GM13976 (cell line): ENCODE results near the gene KRT74.

ENCODE experiments used
- DNase-seq: peaks from one replicate; pipeline ENCODE4 v3.0.0; 2012; ENCODE audit warnings: low spot score
- CTCF ChIP-seq: IDR thresholded peaks from 2 replicates; pipeline ENCODE4 v1.5.1; 2012; ENCODE audit warnings: borderline replicate concordance, mild to moderate bottlenecking; ENCODE audit not compliant: insufficient read depth; ENCODE audit errors: extremely low read depth, missing control alignments, control extremely low read depth
- in situ Hi-C: fragments of 300-500 bp; cut with MboI; formaldehyde crosslinking; loops from one replicate; pipeline ENCODE4 v1.12.0; 2022; ENCODE audit warnings: low sequenced_read_pairs, mixed read lengths, inconsistent platforms; ENCODE audit not compliant: unreplicated experiment

The KRT74 gene

GRCh38 chr12:52543985-52544883 is 29.4 kb downstream of the KRT74 start:
- TF ChIP-seq CTCF: no peak
- in situ Hi-C loops: no loop called here
- DNase-seq: no peak

- no peak for TF ChIP-seq CTCF
- in situ Hi-C loops: no loop called here
- DNase-seq: no peak
These were observed 30.8 kb downstream of the KRT74 start for GRCh38 chr12:52542785-52543318.

- in situ Hi-C loops: no loop called here
- no peak for TF ChIP-seq CTCF
- no peak for DNase-seq
These were observed 31.5 kb downstream of the KRT74 start for GRCh38 chr12:52542157-52542556.

- in situ Hi-C loops: no loop called here
- DNase-seq: no peak
- TF ChIP-seq CTCF: no peak
These were observed 31.9 kb downstream of the KRT74 start for GRCh38 chr12:52541709-52542108.

GRCh38 chr12:52540531-52540930 is 33.1 kb downstream of the KRT74 start:
- in situ Hi-C loops: no loop called here
- no peak for TF ChIP-seq CTCF
- no peak for DNase-seq

- TF ChIP-seq CTCF: no peak
- DNase-seq: no peak
- in situ Hi-C loops: no loop called here
These were observed 33.8 kb downstream of the KRT74 start for GRCh38 chr12:52539821-52540173.
